Endothelial cell of umbilical vein (primary cell): ENCODE results near the gene AKAP13. TPM values are rescaled to one million over a fixed set of nuclear protein-coding genes. Genes with fewer than 3 reads are reported as not detected.

Source experiments
- BruUV-seq: library from RNA; stranded (reverse); fragments of 400-500 nt; replicated peaks from 2 replicates; lab custom pipeline; 2021; lab: Mats Ljungman, UMichigan
- CTCF ChIA-PET: fragments of 300-600, 350-600 bp; sonication (Branson Sonifier 250); formaldehyde crosslinking; loops from one replicate; lab custom pipeline; 2021; ENCODE audit warnings: antibody characterized with exemption, inconsistent platforms; lab: Charles Lee
- POLR2A ChIA-PET: fragments of 300-600, 350-600 bp; sonication (Branson Sonifier 250); formaldehyde crosslinking; loops from one replicate; lab custom pipeline; 2021; ENCODE audit warnings: antibody characterized with exemption, inconsistent platforms; lab: Charles Lee
- DNase-seq: peaks from one replicate; pipeline ENCODE4 v3.0.0-alpha.2; 2011; ENCODE audit warnings: low read depth, low spot score
- FAIRE-seq: peaks from 2 replicates; lab custom pipeline; 2011; peaks lifted over from hg19 to GRCh38; lab: Jason Lieb, UNC
- H2AFZ ChIP-seq: 2 replicates; pipeline ENCODE4 v1.6.0; 2012; ENCODE audit warnings: low read depth, low read length, control low read depth, inconsistent platforms
- H3K27ac ChIP-seq: 2 replicates; pipeline ENCODE4 v1.5.1; 2011; ENCODE audit warnings: low read depth, mild to moderate bottlenecking, control low read depth, low read length, moderate library complexity; ENCODE audit not compliant: insufficient read depth
- H3K27me3 ChIP-seq, 2 experiments: 2 replicates each; pipeline versions ENCODE4 v1.6.0 to v1.6.1; 2011; ENCODE audit warnings: low read length in 2 of 2, mixed read lengths in 1 of 2; ENCODE audit not compliant: control insufficient read depth in 2 of 2, insufficient read depth in 2 of 2
- H3K36me3 ChIP-seq, 2 experiments: 2 replicates in 1 of 2; 3 replicates in 1 of 2; pipeline ENCODE4 v1.5.1; 2011; ENCODE audit warnings: low read length in 2 of 2, mild to moderate bottlenecking in 1 of 2, moderate library complexity in 1 of 2; ENCODE audit not compliant: control insufficient read depth in 2 of 2, insufficient read depth in 2 of 2; ENCODE audit errors: extremely low read depth in 1 of 2
- H3K4me1 ChIP-seq: 3 replicates; pipeline ENCODE4 v1.5.1; 2011; ENCODE audit warnings: mild to moderate bottlenecking, low read length; ENCODE audit not compliant: control insufficient read depth, insufficient read depth; ENCODE audit errors: extremely low read depth
- H3K4me2 ChIP-seq: 2 replicates; pipeline ENCODE4 v1.6.1; 2011; ENCODE audit warnings: low read length, control low read depth, mixed read lengths; ENCODE audit not compliant: insufficient read depth
- H3K4me3 ChIP-seq, 3 experiments: fragments of 200-600 bp in 1 of 3; sonication (generic), shearing (Covaris generic) in 1 of 3; replicated peaks in 1 of 3; 2 replicates each; pipeline ENCODE4 v1.5.1; 2011 to 2016; ENCODE audit warnings: control low read depth in 3 of 3, low read length in 3 of 3, mild to moderate bottlenecking in 2 of 3, inconsistent platforms in 1 of 3, low read depth in 1 of 3, moderate library complexity in 1 of 3; ENCODE audit not compliant: insufficient read depth in 1 of 3
- H3K79me2 ChIP-seq: 2 replicates; pipeline ENCODE4 v1.6.0; 2012; ENCODE audit warnings: low read length, inconsistent platforms; ENCODE audit not compliant: control insufficient read depth, insufficient read depth
- H3K9ac ChIP-seq: replicated peaks from 2 replicates; pipeline ENCODE3; 2011; ENCODE audit warnings: low read length, control low read depth; ENCODE audit not compliant: insufficient read depth; ENCODE audit errors: extremely low read depth
- H3K9me1 ChIP-seq: replicated peaks from 3 replicates; pipeline ENCODE4 v1.6.0; 2011; ENCODE audit warnings: mild to moderate bottlenecking, low read length; ENCODE audit not compliant: control insufficient read depth, insufficient read depth; ENCODE audit errors: extremely low read depth
- H3K9me3 ChIP-seq: replicated peaks from 2 replicates; pipeline ENCODE4 v1.5.1; 2012; ENCODE audit warnings: low read length, inconsistent platforms; ENCODE audit not compliant: control insufficient read depth, insufficient read depth
- H4K20me1 ChIP-seq: replicated peaks from 2 replicates; pipeline ENCODE3; 2011; ENCODE audit warnings: mild to moderate bottlenecking, low read length; ENCODE audit not compliant: control insufficient read depth, insufficient read depth; ENCODE audit errors: extremely low read depth
- EZH2 ChIP-seq: IDR thresholded peaks from 2 replicates; pipeline ENCODE4 v1.6.1; 2012; ENCODE audit warnings: borderline replicate concordance, low read depth, mild to moderate bottlenecking, moderate library complexity, low read length, inconsistent platforms; ENCODE audit not compliant: severe bottlenecking
- FOS ChIP-seq: IDR thresholded peaks from 2 replicates; pipeline ENCODE4 v1.6.1; 2011; ENCODE audit warnings: mild to moderate bottlenecking, low read length, moderate library complexity, borderline replicate concordance; ENCODE audit not compliant: insufficient read depth
- GATA2 ChIP-seq: IDR thresholded peaks from 2 replicates; pipeline ENCODE4 v1.7.0; 2011; ENCODE audit warnings: low read depth, mild to moderate bottlenecking, moderate library complexity, mixed read lengths, low read length; ENCODE audit not compliant: insufficient read length, insufficient read depth
- JUN ChIP-seq: IDR thresholded peaks from 2 replicates; pipeline ENCODE4 v1.6.1; 2011; ENCODE audit warnings: borderline replicate concordance, low read depth; ENCODE audit not compliant: insufficient read length, insufficient read depth
- MYC ChIP-seq: IDR thresholded peaks from one replicate; pipeline ENCODE4 v1.6.1; 2011; ENCODE audit warnings: mild to moderate bottlenecking, low read depth, low read length
- POLR2A ChIP-seq: IDR thresholded peaks from 2 replicates; pipeline ENCODE4 v1.6.1; 2012; ENCODE audit warnings: low read depth, mild to moderate bottlenecking, control low read depth, low read length
- POLR2AphosphoS5 ChIP-seq: IDR thresholded peaks from 2 replicates; pipeline ENCODE4 v1.6.1; 2012; ENCODE audit warnings: low read depth, mild to moderate bottlenecking, control low read depth, low read length, moderate library complexity; ENCODE audit not compliant: insufficient read depth
- dilution Hi-C: fragments of 300-500 bp; cut with MboI; formaldehyde crosslinking; loops from one replicate; pipeline ENCODE4 v1.15.0; 2019; ENCODE audit warnings: low sequenced_read_pairs; ENCODE audit not compliant: extremely low pct_ligation_motif_present
- intact Hi-C: fragments of 100-400 bp; cut with micrococcal nuclease; formaldehyde crosslinking; loops from one replicate; pipeline ENCODE4 v1.10.0; 2022
- polyA plus RNA-seq, 4 experiments: library from polyadenylated mRNA; depleted of rRNA in 3 of 4; stranded (reverse) in 3 of 4; unstranded in 1 of 4; fragments of >200 nt; gene quantifications; 2 replicates each; pipeline versions ENCODE4 v1.2.1 to v1.2.3, GENCODE V29; 2011 to 2012; ENCODE audit warnings: missing spikeins in 1 of 4
- total RNA-seq: library from RNA; stranded (reverse); gene quantifications from 2 replicates; pipeline ENCODE4 v1.2.3, GENCODE V29; 2021
- TF ChIP-seq, protein P1 (sequence below), 2 donors: IDR thresholded peaks; 1 replicate in 1 of 2; 2 replicates in 1 of 2; pipeline ENCODE4 v1.5.1; 2011; ENCODE audit warnings: low read length in 2 of 2, mild to moderate bottlenecking in 2 of 2, moderate library complexity in 2 of 2, control low read depth in 1 of 2, inconsistent platforms in 1 of 2, low read depth in 1 of 2; ENCODE audit not compliant: insufficient read depth in 1 of 2; ENCODE audit errors: extremely low read depth in 1 of 2
- TF ChIP-seq, protein P2 (sequence below): IDR thresholded peaks from 2 replicates; pipeline ENCODE4 v1.6.1; 2011; ENCODE audit not compliant: insufficient read depth, insufficient read length

The AKAP13 gene
- total and polyA plus RNA-seq, 2 donors (not counting 3 experiments of a cell fraction or from before 2014, with no cell fraction given) = 22.8 to 87.8 TPM

DNA sequence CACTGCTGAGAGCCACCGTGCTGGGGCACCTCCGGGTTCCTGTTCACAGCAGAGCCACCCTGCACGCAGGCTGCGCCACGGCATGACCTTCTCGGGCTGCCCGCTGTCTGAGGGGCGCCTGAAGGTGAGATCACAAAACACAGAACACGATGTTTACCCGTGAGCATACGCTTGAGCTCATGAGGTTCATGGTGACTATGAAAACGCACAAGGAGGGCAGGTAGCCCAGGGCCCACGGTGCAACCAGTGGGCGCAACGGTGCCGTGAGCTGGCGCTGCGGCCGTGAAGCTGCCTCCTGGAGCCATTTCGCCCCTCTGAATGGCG, 378.2 kb downstream of the AKAP13 start:
- FAIRE-seq = no peak
- Histone ChIP-seq H3K36me3 (no peaks in the 10 kb centered on the region), H3K4me1 (no peaks in the 10 kb centered on the region), H3K27ac (no peak overlapping the region), H3K27me3 (no peaks in the 10 kb centered on the region), H3K4me3 (no peak overlapping the region), H3K9ac (no peak overlapping the region), H2AFZ (no peak overlapping the region), H3K79me2 (no peaks in the 10 kb centered on the region), H3K9me1 (no peaks in the 10 kb centered on the region), H3K9me3 (no peaks in the 10 kb centered on the region), H4K20me1 (no peaks in the 10 kb centered on the region), H3K4me2 (no peak overlapping the region)
- CTCF ChIA-PET = no interaction called here
- dilution Hi-C loops (no loop called here), intact Hi-C loops (no loop called here)
- TF ChIP-seq, protein P1, sequence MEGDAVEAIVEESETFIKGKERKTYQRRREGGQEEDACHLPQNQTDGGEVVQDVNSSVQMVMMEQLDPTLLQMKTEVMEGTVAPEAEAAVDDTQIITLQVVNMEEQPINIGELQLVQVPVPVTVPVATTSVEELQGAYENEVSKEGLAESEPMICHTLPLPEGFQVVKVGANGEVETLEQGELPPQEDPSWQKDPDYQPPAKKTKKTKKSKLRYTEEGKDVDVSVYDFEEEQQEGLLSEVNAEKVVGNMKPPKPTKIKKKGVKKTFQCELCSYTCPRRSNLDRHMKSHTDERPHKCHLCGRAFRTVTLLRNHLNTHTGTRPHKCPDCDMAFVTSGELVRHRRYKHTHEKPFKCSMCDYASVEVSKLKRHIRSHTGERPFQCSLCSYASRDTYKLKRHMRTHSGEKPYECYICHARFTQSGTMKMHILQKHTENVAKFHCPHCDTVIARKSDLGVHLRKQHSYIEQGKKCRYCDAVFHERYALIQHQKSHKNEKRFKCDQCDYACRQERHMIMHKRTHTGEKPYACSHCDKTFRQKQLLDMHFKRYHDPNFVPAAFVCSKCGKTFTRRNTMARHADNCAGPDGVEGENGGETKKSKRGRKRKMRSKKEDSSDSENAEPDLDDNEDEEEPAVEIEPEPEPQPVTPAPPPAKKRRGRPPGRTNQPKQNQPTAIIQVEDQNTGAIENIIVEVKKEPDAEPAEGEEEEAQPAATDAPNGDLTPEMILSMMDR (IDR thresholded peaks at IDR 0.05; ENCODE audit: extremely low read depth in 1 of 2, insufficient read depth in 1 of 2, low read depth in 1 of 2, low read length in 2 of 2) = no peak
- TF ChIP-seq POLR2AphosphoS5 = no peak
- POLR2A ChIA-PET = no interaction called here
- DNase-seq = no peak
- no TSS peak for BruUV-seq

DNA sequence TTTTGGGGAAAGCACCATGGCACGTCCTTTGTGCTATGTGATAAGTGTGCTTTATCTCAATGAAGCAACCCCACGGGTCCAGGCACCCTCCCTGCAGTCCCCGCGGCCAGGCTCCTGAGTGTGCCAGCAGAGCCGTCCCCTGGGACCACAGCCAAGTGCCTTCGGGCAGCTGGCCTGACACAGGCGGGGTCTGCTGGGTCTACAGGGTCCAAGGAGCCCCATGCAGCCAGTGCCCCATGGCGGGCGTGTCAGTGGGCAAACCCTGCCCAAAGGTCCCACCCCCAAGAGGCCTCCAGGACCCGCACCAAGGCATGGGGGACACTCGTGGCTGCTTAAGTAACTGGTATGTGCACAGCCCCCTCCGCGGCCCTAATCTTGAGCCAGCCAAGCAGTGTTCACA, 379.0 kb downstream of the AKAP13 start:
- H3K4me2 ChIP-seq = no peak overlapping the region
- BruUV-seq = no TSS peak
- intact Hi-C loops = no loop called here
- no peaks in the 10 kb centered on the region for H3K9me3 ChIP-seq
- dilution Hi-C loops = no loop called here
- H3K9me1 ChIP-seq = no peaks in the 10 kb centered on the region
- TF ChIP-seq, protein P2, sequence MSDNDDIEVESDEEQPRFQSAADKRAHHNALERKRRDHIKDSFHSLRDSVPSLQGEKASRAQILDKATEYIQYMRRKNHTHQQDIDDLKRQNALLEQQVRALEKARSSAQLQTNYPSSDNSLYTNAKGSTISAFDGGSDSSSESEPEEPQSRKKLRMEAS = no peak
- TF ChIP-seq MYC (no peak), FOS (no peak), POLR2AphosphoS5 (no peak), POLR2A (no peak), EZH2 (no peak), GATA2 (no peak), JUN (no peak)
- TF ChIP-seq, protein P1 (IDR thresholded peaks at IDR 0.05; ENCODE audit: extremely low read depth in 1 of 2, insufficient read depth in 1 of 2, low read depth in 1 of 2, low read length in 2 of 2) = no peak
- no peak overlapping the region for H3K4me3 ChIP-seq
- no peaks in the 10 kb centered on the region for H3K79me2 ChIP-seq
- no peaks in the 10 kb centered on the region for H4K20me1 ChIP-seq
- no peak overlapping the region for H3K9ac ChIP-seq
- POLR2A ChIA-PET = no interaction called here
- H3K27ac ChIP-seq = no peak overlapping the region
- FAIRE-seq (no peak), DNase-seq (no peak)
- no peaks in the 10 kb centered on the region for H3K4me1 ChIP-seq
- no peaks in the 10 kb centered on the region for H3K36me3 ChIP-seq
- H3K27me3 ChIP-seq = no peaks in the 10 kb centered on the region
- no peak overlapping the region for H2AFZ ChIP-seq
- CTCF ChIA-PET = no interaction called here
